ENCODE measurements around the gene HMG20A.

The HMG20A gene

DNA sequence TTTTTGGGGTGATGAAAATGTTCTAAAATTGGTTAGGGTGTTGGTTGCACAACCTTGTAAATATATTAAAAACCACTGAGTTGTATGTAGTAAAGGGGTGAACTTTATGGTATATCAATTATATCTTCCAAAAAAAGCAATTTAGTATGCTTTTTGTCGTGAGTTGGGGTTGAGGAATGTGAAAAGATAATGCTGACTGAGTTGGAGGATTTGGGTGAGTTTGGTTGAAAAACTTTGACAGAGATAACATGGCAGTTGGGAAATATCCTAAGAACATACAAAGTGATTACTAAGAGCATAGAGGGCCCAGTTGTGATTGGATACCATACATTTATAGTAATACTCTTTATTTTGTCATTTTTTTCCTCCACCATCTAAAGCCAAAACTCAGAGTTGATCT is 33.6 kb downstream of the HMG20A start:
- ATAC-seq, result no peak
- TF ChIP-seq, protein P1, sequence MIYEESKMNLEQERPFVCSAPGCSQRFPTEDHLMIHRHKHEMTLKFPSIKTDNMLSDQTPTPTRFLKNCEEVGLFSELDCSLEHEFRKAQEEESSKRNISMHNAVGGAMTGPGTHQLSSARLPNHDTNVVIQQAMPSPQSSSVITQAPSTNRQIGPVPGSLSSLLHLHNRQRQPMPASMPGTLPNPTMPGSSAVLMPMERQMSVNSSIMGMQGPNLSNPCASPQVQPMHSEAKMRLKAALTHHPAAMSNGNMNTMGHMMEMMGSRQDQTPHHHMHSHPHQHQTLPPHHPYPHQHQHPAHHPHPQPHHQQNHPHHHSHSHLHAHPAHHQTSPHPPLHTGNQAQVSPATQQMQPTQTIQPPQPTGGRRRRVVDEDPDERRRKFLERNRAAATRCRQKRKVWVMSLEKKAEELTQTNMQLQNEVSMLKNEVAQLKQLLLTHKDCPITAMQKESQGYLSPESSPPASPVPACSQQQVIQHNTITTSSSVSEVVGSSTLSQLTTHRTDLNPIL (CRISPR knock-in tag; IDR thresholded peaks at IDR 0.05; ENCODE audit: low read depth), result no peak
- TF ChIP-seq ZNF8 (CRISPR knock-in tag; IDR thresholded peaks at IDR 0.05) (no peak), TOX (CRISPR knock-in tag; IDR thresholded peaks at IDR 0.05; ENCODE audit: borderline replicate concordance) (no peak), ZNF70 (CRISPR knock-in tag; IDR thresholded peaks at IDR 0.05) (no peak), ARNTL (CRISPR knock-in tag; IDR thresholded peaks at IDR 0.05; ENCODE audit: borderline replicate concordance, low read depth) (no peak), ZC3H10 (CRISPR knock-in tag; IDR thresholded peaks at IDR 0.05) (no peak), OSR1 (CRISPR knock-in tag; IDR thresholded peaks at IDR 0.05) (no peak), SNAI2 (CRISPR knock-in tag; IDR thresholded peaks at IDR 0.05) (no peak), ZNF565 (CRISPR knock-in tag; conservative IDR thresholded peaks at IDR 0.05; ENCODE audit: low read depth) (no peak), RARB (CRISPR knock-in tag; IDR thresholded peaks at IDR 0.05) (no peak), PPARA (CRISPR knock-in tag; IDR thresholded peaks at IDR 0.05; ENCODE audit: borderline replicate concordance) (no peak)
- TF ChIP-seq, protein P2, sequence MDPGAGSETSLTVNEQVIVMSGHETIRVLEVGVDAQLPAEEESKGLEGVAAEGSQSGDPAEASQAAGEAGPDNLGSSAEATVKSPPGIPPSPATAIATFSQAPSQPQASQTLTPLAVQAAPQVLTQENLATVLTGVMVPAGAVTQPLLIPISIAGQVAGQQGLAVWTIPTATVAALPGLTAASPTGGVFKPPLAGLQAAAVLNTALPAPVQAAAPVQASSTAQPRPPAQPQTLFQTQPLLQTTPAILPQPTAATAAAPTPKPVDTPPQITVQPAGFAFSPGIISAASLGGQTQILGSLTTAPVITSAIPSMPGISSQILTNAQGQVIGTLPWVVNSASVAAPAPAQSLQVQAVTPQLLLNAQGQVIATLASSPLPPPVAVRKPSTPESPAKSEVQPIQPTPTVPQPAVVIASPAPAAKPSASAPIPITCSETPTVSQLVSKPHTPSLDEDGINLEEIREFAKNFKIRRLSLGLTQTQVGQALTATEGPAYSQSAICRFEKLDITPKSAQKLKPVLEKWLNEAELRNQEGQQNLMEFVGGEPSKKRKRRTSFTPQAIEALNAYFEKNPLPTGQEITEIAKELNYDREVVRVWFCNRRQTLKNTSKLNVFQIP (CRISPR knock-in tag; IDR thresholded peaks at IDR 0.05; ENCODE audit: borderline replicate concordance, low read depth), result no peak
- TF ChIP-seq, protein P3, sequence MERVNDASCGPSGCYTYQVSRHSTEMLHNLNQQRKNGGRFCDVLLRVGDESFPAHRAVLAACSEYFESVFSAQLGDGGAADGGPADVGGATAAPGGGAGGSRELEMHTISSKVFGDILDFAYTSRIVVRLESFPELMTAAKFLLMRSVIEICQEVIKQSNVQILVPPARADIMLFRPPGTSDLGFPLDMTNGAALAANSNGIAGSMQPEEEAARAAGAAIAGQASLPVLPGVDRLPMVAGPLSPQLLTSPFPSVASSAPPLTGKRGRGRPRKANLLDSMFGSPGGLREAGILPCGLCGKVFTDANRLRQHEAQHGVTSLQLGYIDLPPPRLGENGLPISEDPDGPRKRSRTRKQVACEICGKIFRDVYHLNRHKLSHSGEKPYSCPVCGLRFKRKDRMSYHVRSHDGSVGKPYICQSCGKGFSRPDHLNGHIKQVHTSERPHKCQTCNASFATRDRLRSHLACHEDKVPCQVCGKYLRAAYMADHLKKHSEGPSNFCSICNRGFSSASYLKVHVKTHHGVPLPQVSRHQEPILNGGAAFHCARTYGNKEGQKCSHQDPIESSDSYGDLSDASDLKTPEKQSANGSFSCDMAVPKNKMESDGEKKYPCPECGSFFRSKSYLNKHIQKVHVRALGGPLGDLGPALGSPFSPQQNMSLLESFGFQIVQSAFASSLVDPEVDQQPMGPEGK (CRISPR knock-in tag; IDR thresholded peaks at IDR 0.05; ENCODE audit: borderline replicate concordance), result no peak
- TF ChIP-seq, protein P4, sequence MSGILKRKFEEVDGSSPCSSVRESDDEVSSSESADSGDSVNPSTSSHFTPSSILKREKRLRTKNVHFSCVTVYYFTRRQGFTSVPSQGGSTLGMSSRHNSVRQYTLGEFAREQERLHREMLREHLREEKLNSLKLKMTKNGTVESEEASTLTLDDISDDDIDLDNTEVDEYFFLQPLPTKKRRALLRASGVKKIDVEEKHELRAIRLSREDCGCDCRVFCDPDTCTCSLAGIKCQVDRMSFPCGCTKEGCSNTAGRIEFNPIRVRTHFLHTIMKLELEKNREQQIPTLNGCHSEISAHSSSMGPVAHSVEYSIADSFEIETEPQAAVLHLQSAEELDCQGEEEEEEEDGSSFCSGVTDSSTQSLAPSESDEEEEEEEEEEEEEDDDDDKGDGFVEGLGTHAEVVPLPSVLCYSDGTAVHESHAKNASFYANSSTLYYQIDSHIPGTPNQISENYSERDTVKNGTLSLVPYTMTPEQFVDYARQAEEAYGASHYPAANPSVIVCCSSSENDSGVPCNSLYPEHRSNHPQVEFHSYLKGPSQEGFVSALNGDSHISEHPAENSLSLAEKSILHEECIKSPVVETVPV (CRISPR knock-in tag; IDR thresholded peaks at IDR 0.05), result no peak
- TF ChIP-seq, protein P5, sequence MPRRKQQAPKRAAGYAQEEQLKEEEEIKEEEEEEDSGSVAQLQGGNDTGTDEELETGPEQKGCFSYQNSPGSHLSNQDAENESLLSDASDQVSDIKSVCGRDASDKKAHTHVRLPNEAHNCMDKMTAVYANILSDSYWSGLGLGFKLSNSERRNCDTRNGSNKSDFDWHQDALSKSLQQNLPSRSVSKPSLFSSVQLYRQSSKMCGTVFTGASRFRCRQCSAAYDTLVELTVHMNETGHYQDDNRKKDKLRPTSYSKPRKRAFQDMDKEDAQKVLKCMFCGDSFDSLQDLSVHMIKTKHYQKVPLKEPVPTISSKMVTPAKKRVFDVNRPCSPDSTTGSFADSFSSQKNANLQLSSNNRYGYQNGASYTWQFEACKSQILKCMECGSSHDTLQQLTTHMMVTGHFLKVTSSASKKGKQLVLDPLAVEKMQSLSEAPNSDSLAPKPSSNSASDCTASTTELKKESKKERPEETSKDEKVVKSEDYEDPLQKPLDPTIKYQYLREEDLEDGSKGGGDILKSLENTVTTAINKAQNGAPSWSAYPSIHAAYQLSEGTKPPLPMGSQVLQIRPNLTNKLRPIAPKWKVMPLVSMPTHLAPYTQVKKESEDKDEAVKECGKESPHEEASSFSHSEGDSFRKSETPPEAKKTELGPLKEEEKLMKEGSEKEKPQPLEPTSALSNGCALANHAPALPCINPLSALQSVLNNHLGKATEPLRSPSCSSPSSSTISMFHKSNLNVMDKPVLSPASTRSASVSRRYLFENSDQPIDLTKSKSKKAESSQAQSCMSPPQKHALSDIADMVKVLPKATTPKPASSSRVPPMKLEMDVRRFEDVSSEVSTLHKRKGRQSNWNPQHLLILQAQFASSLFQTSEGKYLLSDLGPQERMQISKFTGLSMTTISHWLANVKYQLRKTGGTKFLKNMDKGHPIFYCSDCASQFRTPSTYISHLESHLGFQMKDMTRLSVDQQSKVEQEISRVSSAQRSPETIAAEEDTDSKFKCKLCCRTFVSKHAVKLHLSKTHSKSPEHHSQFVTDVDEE (CRISPR knock-in tag; IDR thresholded peaks at IDR 0.05), result no peak

DNA sequence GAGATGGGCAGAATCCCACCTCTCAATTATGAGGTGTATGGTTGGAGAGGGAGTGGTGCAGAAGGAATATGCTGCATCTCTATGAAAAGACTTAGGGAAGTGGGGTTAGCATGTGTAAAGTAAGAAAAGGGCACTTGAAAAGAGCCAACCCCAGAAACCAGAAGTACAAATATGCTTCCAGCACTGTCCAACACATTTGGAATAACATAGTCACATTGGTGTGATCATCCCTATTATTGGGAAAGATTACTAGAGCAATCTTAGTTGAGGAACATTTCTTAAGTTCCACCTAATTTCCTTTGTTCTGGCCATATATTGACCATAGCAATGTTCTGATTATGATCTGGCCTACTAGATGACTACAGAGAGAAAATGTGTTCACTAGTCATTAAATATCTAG is 34.3 kb downstream of the HMG20A start:
- TF ChIP-seq ZFP30 (CRISPR knock-in tag; IDR thresholded peaks at IDR 0.05) (no peak), ZFP3 (CRISPR knock-in tag; IDR thresholded peaks at IDR 0.05) (no peak), ZNF8 (CRISPR knock-in tag; IDR thresholded peaks at IDR 0.05) (no peak), GLIS3 (CRISPR knock-in tag; IDR thresholded peaks at IDR 0.05) (no peak), PPARA (CRISPR knock-in tag; IDR thresholded peaks at IDR 0.05; ENCODE audit: borderline replicate concordance) (no peak), ESRRG (CRISPR knock-in tag; IDR thresholded peaks at IDR 0.05) (no peak), ARNTL (CRISPR knock-in tag; IDR thresholded peaks at IDR 0.05; ENCODE audit: borderline replicate concordance, low read depth) (no peak), CSDC2 (CRISPR knock-in tag; IDR thresholded peaks at IDR 0.05) (no peak), SNAI2 (CRISPR knock-in tag; IDR thresholded peaks at IDR 0.05) (no peak), ZNF565 (CRISPR knock-in tag; conservative IDR thresholded peaks at IDR 0.05; ENCODE audit: low read depth) (no peak), ISL1 (CRISPR knock-in tag; IDR thresholded peaks at IDR 0.05) (no peak), ZNF70 (CRISPR knock-in tag; IDR thresholded peaks at IDR 0.05) (no peak), TCF4 (CRISPR knock-in tag; IDR thresholded peaks at IDR 0.05; ENCODE audit: borderline replicate concordance) (no peak), RARB (CRISPR knock-in tag; IDR thresholded peaks at IDR 0.05) (no peak)
- TF ChIP-seq, protein P3 (CRISPR knock-in tag; IDR thresholded peaks at IDR 0.05; ENCODE audit: borderline replicate concordance), result no peak
- TF ChIP-seq, protein P2 (CRISPR knock-in tag; IDR thresholded peaks at IDR 0.05; ENCODE audit: borderline replicate concordance, low read depth), result no peak
- TF ChIP-seq, protein P1 (CRISPR knock-in tag; IDR thresholded peaks at IDR 0.05; ENCODE audit: low read depth), result no peak
- TF ChIP-seq, protein P4 (CRISPR knock-in tag; IDR thresholded peaks at IDR 0.05), result no peak
- ATAC-seq, result no peak

Measured in SK-N-SH treated with all-trans-retinoic acid at 6 μM for 48 hours (cell line).